NCI-H82 treated with DMSO at 0.1 percent for 48 hours (cell line): ENCODE results near the gene GCGR.
"Not testable (repeated sequence)": the region's sequence is repeated elsewhere in the genome, so short reads cannot be mapped to it uniquely, and the experiment has no call there.

Source experiments
- DNase-seq: peaks from one replicate; lab custom pipeline; 2025; ENCODE audit not compliant: unreplicated experiment; lab: John Stamatoyannopoulos, UW

GCGR gene

DNA sequence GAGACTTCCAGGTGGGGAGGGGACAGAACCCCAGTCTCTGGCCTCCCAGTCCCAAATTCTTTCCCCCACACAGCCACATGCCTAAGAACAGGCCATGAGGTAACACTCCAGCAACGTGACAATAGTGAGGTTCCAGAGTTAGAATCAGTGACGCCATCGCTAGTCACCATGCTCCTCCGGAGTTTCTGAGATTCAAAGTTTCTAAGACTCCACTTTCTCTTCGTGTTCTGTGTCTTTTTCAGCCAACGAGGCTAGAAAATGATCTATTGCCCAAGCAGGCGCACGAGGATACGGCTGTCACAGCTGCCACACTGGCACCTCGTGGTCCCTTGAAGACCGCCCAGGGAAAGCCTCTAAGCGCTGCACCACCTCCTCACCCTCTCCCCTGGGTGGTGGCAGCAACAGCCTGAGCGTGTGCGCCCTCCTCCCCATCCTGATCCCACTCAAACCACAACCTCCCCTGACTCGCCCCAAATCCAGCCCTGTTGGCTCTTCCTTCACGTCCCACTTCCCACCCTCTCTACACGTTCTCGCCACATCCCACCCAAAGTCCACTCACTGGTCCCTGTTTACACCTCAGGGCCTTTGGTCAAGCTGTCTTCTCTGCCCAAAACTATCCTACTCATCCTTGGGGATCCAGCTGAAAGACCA, 28.1 kb downstream of the GCGR start:
- no peak for DNase-seq

DNA sequence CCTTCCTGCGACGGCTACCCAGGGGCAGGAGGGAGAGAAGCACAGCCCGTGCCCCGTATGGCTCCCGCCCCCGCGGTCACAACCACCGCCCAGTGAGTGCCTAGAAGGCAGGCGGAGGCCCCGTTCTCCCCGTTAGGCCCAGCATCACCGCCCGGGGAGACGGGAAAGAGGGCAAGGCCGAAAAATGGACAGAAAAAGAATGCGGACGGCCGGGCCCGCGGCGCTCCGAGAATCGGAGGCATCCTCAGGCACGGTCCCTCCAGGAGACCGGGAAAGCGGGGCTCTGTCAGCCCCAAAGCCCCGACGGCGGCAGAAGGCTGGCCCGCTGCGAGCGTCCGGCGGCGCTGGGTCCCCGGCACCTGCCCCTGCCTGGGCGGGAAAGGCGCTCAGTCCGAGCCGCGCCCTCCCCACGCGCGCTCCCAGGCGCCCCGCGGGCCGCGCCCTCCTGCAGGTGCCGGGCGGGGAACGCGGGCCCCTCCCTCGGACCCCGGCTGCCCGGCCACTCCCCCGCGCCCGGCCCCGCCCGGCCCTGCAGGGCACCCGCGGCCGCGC, 28.7 kb downstream of the GCGR start:
- DNase-seq: no peak

DNA sequence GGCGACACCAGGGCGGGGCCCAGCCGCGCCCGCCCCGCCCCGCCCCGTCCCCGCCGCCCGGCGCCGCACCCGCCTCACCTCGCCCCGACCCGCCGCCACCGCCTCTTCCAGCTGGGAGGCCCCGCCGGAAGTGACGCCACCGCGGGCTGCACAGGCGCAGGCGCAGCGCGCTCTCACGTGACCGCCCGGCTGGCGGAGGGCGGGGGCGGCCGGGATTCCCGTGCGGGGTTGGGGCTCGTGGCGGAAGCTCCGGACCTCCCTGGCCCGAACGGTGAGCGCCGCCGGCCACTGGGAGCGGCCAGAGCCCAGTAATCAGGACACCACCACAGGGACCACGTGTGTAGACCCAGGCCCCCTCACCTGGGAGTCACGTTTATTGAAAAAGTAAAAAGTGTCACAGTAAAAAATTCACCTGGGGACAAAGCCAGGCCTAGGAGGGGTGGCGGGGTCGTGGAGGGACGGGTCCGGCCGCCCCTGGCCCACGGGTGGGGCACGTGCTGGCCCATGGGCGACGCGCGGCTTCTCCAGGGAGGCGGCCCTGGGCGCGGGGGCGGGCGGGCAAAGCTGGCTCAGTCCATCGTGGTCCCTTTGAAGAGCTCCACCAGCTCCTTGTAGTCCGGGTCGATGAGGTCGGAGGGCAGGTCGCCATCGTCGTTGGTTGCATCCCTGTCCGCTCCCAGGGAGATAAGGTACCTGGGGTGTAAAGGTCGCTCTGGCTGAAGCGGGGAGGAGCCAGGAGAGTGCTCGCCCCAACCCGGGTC, 29.4 kb downstream of the GCGR start, which contains the start of gene MCRIP1:
Gene MCRIP1 (minus strand): TSS at position 132 of the 761 bp plus-strand sequence. CDS start 8,785 bp downstream, outside the sequence.
- DNase-seq: peak; percentile 76

DNA sequence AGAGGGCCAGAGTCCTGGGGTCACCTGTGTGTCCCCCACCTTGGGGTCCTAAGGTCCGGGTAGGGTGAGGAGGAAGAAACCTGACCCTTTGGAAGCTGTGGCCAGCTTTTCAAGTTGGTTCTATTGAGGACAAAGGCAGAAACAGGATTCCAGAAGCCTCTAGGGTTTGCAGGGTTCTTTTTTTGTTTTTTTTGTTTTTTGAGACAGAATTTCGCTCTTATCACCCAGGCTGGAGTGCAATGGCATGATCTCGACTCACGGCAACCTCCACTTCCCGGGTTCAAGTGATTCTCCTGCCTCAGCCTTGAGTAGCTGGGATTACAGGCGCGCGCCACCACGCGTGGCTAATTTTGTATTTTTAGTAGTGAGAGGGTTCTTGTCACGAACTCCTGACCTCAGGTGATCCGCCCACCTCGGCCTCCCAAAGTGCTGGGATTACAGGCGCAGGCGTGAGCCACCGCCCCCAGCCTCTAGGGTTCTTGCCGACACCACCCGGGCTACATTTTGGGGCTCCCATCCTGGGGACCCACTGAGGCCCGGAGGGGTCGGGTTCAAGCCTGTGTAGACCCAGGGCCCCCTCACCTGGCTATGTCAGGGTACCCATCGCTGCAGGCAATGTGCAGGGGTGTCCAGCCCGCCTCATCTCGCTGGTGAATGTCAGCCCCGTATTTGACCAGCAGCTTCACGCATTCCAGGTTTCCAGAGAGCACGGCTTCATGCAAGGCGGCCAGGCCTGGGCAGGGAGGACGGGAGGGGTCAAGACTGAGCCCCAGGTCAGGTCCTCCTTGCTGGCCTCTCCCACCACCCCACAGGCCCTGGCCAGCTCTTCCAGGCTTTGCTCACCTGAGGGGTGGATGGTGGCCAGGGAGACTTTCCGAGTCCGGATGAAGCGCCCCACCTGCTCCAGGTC, 30.2 kb downstream of the GCGR start:
- no peak for DNase-seq

DNA sequence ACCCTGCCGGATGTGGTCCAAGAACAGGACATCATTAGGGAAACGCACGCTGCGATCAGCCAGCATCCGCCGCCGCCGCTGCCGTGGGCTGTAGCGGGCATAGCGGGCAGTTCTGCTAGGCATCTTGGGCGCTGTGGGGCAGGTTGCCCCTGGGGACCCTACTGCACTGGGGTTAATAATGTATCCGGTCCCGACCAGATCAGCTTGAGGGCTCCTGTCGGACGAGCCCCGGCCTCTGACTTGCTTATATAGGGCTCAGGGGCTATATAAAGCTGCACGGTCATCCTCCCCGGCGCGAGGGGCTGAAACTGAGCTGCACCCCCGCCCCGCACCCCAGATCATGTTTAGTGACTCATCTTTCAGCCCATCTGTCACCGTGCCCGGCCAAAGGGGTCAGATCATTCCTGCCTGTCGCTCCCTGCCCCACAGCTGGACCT, 30.9 kb downstream of the GCGR start, which contains the start of gene PPP1R27:
Gene PPP1R27 (minus strand): TSS at position 220 of the 437 bp plus-strand sequence. CDS start 97 bp downstream, at position 123.
- no peak for DNase-seq

DNA sequence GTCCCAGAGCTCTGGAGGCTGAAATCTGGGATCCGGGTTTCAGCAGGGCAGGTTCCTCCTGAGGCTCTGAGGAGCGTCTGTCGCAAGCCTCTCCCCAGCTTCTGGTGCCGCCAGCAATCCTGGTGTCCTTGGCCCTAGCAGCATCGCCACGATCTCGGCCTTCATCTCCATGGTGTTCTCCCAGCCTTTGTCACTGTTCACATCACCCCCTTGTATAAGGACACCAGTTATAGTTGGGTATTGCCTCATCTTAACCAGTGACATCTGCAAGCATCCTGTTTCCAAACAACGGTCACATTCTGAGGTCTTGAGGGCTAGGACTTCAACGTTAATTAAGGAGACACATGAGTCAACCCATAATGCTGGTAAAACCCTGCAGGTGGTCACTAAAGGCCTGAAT, 33.7 kb downstream of the GCGR start:
- no peak for DNase-seq

DNA sequence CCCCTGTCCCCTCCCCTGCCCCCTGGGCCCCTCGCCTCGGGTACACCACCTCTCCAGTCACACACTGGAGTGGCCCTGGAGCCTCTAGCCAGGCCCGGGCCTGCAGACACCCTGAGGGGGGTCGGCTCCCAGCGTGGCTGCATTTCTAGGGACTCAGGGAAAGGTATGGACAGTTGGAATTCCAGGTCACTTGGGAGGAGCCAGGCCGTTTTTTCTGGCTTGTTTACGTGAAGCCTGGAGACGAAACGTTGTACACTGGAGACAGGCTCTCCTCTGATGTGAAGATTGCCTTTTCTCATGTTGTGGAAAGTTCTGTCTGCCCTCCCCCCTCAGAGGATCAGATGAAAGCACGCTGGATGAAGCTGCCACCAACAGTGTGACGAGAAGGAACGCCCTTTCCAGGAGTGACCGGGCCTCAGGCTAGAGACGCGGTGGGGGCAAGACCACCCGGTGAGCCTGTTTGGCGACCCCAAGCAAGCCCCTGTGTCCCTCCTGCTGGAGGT, 34.9 kb downstream of the GCGR start:
- no peak for DNase-seq

DNA sequence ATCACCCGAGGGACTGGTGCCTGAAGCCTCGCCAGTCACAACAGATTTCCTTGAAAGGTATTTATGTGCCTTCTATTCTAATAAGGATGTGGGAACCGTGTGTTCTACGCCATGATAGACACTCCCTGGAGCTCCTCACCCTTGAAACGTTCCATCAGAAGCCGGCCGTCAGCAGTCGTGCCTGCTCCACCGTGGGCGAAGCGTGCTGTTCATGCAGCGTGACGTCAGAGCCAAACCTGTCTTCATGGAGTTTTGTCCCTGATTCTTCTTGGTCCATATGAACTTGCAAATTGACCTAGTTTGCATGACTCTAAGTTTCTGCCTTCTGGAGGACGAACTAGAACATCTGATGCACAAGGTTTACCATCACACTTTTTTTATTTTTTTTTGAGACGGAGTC, 35.4 kb downstream of the GCGR start:
- DNase-seq: no peak

DNA sequence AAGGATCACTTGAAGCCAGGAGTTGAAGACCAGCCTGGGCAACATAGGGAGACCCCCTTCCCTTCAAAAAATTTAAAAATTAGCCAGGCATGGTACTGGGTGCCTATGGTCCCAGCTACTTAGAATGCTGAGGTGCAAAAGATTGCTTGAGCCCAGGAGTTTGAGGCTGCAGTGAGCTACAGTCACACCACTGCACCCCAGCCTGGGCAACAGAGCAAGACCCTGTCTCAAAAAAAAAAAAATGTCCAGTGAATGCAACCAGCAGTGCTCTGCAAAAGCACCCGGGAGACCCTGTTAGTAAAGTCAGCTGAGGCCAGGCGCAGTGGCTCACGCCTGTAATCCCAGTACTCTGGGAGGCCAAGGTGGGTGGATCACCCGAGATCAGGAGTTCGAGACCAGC, 36.1 kb downstream of the GCGR start:
- not testable (repeated sequence) for DNase-seq

DNA sequence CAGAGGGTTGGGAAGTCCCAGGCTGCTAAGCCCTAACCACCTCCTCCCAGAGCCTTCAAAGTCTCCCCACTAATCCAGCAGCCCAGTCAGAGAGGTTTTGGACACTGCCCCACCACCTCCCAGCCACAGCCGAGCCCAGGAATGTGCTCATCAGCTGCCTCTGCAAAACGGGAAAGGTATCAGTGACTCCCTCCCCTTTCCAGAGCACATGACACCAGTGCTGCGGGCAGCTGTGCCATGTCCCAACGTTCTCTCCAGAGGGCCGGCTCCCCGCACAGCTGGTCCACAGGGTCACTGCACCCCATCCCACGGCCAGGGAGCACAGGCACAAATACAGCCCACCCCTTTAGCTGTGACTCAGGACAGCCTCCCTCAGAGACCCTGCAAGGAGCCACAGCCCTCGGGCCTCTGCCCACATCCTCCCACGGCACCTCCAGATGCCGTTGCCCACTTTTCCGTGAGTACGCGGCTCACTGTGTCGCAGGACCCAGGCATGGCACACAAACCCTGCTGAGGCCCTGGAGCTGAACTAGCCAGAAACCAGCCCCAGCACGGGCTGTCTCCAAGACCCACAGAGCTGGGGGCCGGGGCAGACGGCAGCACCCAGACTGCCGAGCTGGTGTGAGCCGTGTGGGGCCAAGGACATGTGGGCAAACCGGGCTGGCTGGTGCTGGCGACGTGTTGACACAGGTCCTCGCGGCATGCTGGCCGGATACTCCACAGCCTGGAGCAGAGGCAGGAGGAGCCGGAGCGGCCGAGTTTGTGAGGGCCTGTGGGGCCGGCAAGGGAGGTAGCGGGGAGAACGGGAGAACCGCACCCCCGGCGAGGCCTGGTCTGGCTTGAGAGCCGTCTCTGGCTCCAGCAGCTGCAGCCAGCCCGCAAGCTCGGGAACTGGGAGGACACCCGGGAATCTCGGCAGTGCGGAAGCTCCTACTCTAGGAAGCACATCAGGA, 37.2 kb downstream of the GCGR start:
- DNase-seq: no peak

DNA sequence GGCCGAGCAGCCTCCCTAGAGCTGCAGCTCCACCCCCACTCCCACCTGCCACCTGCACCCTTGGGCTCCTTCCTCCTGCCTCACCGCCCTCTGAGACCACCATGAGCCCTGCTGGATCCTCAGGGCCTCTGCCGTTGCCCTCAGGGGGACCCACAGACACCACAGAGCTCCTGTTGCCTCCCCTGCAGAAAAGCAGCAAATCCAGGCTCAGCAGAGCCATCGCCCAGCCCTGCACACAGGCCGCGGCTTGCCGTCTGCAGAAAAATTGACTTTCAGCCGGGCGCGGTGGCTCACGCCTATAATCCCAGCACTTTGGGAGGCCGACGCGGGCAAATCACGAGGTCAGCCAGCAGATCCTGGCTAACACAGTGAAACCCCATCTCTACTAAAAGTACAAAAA, 37.9 kb downstream of the GCGR start:
- no peak for DNase-seq

DNA sequence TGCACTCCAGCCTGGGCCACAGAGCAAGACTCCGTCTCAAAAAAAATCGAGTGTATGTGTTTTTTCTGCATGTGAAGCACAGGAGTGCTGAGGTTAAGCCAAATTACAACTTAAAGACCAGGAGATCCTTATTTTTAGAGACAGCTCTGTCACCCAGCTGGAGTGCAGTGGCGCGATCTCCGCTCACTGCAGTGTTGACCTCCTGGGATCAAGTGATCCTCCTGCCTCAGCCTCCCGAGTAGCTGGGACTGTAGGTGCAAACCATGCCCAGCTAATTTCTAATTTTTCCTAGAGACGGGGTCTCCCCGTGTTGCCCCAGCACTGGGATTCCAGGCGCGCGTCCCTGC, 38.4 kb downstream of the GCGR start:
- DNase-seq: no peak

DNA sequence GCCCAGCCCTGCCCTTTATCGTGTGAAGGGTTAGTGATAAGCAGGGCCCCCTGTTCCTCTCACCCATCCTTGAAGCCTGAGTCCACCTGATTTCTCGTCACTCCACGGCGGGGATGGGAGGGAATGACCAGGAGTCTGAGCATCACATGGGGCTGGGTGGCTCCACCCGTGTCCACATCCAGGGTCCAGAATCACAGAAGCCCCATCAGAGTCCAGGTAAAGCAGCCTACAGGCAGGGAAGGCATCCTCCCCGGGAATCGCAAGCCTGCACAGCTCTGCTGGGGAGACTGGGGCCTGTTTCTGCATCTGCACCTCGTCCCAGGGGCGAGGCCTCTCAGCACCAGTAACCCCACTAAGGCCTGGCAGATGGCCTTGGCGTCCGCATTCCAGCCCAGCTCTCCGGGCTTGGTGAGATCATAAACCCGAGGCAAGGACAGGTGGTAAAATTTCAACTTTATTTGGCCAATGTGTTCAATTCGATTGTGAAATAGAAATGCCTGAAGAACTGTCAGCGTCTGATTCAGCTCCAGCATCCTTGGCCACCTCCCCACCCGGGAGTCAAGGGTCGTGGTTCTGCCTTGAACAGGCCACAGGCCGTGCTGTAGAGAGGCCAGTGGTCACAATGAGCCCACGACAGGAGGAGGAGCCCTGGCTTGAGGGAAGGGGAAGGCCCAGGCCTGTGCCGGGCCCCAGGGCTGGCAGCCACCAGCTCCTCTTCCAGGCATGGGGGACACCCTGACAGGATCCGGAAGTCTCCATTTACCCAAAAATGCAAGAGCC, 39.0 kb downstream of the GCGR start:
- no peak for DNase-seq

DNA sequence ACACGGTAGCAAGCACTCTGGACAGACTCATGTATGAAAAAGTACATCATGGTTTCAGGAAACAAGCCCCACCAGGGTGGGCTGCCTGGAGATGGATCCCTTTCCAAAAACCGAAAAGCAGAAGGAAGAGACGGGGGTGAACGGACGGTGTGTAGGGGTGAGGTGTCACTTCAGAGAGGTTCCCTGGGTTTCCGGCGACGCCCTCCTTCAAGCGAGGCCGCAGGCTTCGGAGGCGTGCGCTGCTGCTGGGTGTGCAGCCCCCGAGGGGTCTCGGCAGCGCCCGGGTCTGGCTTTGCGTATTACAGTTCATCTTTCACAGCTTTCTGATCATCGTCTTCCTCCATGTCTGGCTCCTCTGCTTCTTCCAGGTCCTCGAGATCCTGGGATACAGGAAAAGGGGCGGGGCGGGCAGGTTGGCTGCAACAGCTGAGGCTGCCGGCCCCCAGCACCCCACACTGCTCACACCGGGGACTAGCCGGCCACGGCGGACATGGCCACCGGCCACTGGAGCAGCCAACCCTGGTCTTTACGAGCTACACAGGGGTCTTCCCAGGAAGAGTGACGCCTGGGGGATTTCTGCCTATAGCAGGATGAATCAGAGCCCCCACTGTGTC, 39.9 kb downstream of the GCGR start:
- no peak for DNase-seq

DNA sequence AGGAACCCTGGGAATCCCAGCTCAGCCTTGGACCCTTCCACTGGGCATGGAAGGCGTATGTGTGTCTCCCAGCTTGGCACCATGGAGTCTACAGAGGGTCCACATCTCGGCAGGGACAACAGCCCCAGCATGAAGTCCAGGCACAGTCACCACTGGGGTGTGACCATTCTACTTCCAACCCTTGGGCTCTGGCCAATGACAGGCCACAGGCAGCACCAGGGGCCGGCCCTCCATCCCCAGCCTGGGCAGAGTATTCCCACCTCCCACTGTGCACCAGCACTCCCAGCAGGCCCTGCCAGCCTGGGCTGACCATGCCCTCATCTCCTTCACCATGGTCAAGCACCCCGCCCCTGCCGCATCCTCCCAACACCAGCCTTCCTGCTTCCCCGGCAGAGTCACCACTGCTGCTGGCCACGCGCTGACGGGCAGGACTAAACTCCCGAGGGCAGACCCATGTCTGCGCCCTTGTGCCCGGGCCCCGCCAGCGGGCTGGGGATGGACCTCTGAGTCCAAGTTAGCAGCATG, 40.4 kb downstream of the GCGR start:
- no peak for DNase-seq

DNA sequence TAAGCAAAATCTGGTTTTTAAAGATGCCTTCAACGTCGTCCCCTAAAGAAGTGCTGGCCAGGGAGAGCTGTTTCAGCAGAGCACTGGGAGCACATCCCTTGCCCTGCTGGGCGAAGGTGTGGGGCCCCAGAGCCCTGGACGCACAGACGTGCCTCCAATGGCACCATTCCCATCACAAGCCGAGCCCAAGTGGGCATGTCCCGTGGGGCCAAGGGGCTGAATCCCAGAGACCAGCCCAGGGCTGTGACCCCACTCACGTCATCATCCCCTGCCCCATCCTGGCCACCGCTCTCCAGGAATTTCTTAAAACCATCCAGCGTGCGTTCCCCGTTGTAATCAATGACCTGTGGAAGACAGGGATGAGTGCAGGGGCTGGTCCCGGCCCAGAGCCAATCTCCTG, 40.9 kb downstream of the GCGR start:
- DNase-seq: no peak

DNA sequence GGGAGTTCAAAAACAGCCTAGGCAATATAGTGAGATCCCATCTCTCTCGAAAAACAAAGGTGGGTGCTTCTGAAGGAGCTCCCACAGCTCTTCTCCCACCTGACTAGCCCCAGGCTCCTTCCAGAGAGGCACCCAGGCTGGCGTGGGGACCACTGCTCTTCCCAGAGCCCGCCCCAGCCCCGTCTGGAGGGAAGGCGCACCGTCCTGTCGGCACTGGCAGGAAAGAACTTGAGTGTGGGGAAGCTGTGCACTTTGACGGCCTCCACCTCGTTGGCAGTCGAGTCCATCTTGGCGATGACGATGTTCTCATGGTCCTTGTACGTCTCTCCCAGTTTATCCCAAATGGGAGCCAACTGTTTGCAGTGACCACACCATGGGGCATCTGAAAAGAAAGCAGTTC, 41.4 kb downstream of the GCGR start:
- no peak for DNase-seq
